Stomach smooth muscle (tissue), 2 donors: Measurements from ENCODE around the gene LNX2.

Experiments used
- H3K27ac ChIP-seq: one replicate; pipeline ENCODE4 v1.7.0; 2013; ENCODE audit warnings: mild to moderate bottlenecking, low read length, inconsistent platforms
- H3K27me3 ChIP-seq, 2 donors: one replicate each; pipeline ENCODE4 v1.7.0; 2013; ENCODE audit warnings: low read length in 2 of 2; ENCODE audit not compliant: insufficient read depth in 2 of 2, control insufficient read depth in 1 of 2
- H3K36me3 ChIP-seq, 2 donors: one replicate each; pipeline ENCODE4 v1.7.0; 2013; ENCODE audit warnings: low read length in 2 of 2; ENCODE audit not compliant: control insufficient read depth in 2 of 2, insufficient read depth in 2 of 2
- H3K4me1 ChIP-seq: one replicate; pipeline ENCODE4 v1.7.0; 2013; ENCODE audit warnings: low read length; ENCODE audit not compliant: control insufficient read depth, insufficient read depth
- H3K4me3 ChIP-seq, 2 donors: one replicate each; pipeline ENCODE4 v1.7.0; 2013; ENCODE audit warnings: low read length in 2 of 2
- H3K9ac ChIP-seq, 2 donors: one replicate each; pipeline ENCODE4 v1.7.0; 2013; ENCODE audit warnings: low read length in 2 of 2, mild to moderate bottlenecking in 1 of 2
- H3K9me3 ChIP-seq, 2 donors: one replicate each; pipeline ENCODE4 v1.7.0; 2013; ENCODE audit warnings: low read length in 2 of 2; ENCODE audit not compliant: control insufficient read depth in 2 of 2
- donor health status: healthy.
- donor health status: Pancreatic carcinoma.

The LNX2 gene

GRCh38 chr13:27569405-27569804, 50.9 kb downstream of the LNX2 start:
- Histone ChIP-seq H3K4me1 (no peaks in the 10 kb centered on the region), H3K4me3 (no peak overlapping the region), H3K9me3 (no peaks in the 10 kb centered on the region), H3K9ac (no peak overlapping the region), H3K27me3 (no peaks in the 10 kb centered on the region), H3K36me3 (peaks cover 19 to 32% of the 10 kb centered on the region in 2 donors), H3K27ac (no peak overlapping the region)

DNA sequence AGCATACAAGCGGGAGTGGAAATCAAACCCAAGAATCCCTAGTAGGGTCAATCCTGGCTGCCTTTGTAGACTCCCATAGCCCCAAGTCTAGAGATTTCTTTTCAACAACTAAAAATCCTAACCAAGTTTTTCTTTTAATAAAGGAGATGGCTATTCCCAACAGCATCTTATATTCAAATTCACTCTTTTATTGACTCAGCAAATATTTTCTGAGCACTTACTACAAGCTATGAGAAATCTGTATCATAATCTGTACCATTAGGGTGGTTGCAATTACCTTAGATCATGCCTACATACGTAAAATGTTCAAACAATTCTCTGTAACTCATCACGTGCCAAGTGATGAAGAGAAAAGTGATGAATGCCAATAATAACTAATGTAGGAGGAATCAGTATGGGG, 54.5 kb downstream of the LNX2 start:
- no peaks in the 10 kb centered on the region for H3K9me3 ChIP-seq
- H3K27me3 ChIP-seq: no peaks in the 10 kb centered on the region
- no peak overlapping the region for H3K9ac ChIP-seq
- H3K4me1 ChIP-seq: no peaks in the 10 kb centered on the region
- H3K27ac ChIP-seq: no peak overlapping the region
- no peak overlapping the region for H3K4me3 ChIP-seq
- peaks cover 19 to 36% of the 10 kb centered on the region in 2 donors for H3K36me3 ChIP-seq

GRCh38 chr13:27562457-27562856, 57.9 kb downstream of the LNX2 start:
- Histone ChIP-seq H3K4me3 (no peak overlapping the region), H3K36me3 (peaks cover 17 to 27% of the 10 kb centered on the region in 2 donors), H3K9me3 (no peaks in the 10 kb centered on the region), H3K27ac (no peak overlapping the region), H3K9ac (no peak overlapping the region), H3K27me3 (no peaks in the 10 kb centered on the region), H3K4me1 (no peaks in the 10 kb centered on the region)

- no peak overlapping the region for H3K27ac ChIP-seq
- no peak overlapping the region for H3K4me3 ChIP-seq
- H3K9ac ChIP-seq: no peak overlapping the region
- peaks cover 5 to 11% of the 10 kb centered on the region in 2 donors for H3K36me3 ChIP-seq
- H3K4me1 ChIP-seq: no peaks in the 10 kb centered on the region
- no peaks in the 10 kb centered on the region for H3K9me3 ChIP-seq
- no peaks in the 10 kb centered on the region for H3K27me3 ChIP-seq
Observed at GRCh38 chr13:27559719-27560118, 60.6 kb downstream of the LNX2 start.

- no peak overlapping the region for H3K9ac ChIP-seq
Observed at GRCh38 chr13:27556109-27556508, 64.2 kb downstream of the LNX2 start.

GRCh38 chr13:27551562-27551961, 68.8 kb downstream of the LNX2 start:
- no peaks in the 10 kb centered on the region for H3K9me3 ChIP-seq
- H3K27ac ChIP-seq: no peak overlapping the region
- H3K36me3 ChIP-seq: peaks cover 17 to 39% of the 10 kb centered on the region in 2 donors
- H3K4me3 ChIP-seq: no peak overlapping the region
- no peaks in the 10 kb centered on the region for H3K27me3 ChIP-seq
- no peaks in the 10 kb centered on the region for H3K4me1 ChIP-seq
- no peak overlapping the region for H3K9ac ChIP-seq

More at GRCh38 chr13:27556109-27556508, 64.2 kb downstream of the LNX2 start:
- H3K4me3 ChIP-seq: no peak overlapping the region
- H3K4me1 ChIP-seq: no peaks in the 10 kb centered on the region
- H3K36me3 ChIP-seq: peaks cover 14 to 22% of the 10 kb centered on the region in 2 donors
- H3K27ac ChIP-seq: no peak overlapping the region
- no peaks in the 10 kb centered on the region for H3K9me3 ChIP-seq
- H3K27me3 ChIP-seq: no peaks in the 10 kb centered on the region

DNA sequence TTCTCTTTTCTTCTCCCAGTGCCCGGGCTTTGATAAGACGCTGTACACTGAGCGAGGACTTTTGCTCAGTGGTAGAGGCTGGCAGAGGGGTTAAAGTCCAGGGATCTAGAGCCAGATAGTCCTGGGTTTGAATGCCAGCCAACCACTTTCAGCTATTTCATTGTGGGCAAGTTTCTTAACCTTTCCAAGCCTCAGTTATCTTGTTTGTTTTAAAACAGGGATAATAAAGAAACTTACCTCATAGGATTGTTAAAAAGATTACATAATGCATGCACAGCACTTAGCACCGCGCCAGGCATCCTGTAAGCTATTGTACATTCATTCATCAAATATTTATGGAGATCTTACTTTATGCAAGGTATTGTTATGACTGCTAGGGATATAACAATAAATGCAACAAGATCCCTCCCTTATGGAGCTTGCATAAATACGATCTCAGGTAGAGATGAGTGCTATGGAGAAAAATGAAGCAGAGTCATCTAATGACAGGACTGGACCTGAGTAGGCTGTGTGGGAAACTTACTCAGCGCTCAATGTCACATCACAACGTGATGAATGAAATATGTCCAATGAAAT, 70.8 kb downstream of the LNX2 start:
- H3K9me3 ChIP-seq: no peaks in the 10 kb centered on the region
- H3K36me3 ChIP-seq: peaks cover 17 to 34% of the 10 kb centered on the region in 2 donors
- H3K9ac ChIP-seq: no peak overlapping the region
- H3K4me3 ChIP-seq: no peak overlapping the region
- H3K27me3 ChIP-seq: no peaks in the 10 kb centered on the region
- no peaks in the 10 kb centered on the region for H3K4me1 ChIP-seq
- no peak overlapping the region for H3K27ac ChIP-seq

DNA sequence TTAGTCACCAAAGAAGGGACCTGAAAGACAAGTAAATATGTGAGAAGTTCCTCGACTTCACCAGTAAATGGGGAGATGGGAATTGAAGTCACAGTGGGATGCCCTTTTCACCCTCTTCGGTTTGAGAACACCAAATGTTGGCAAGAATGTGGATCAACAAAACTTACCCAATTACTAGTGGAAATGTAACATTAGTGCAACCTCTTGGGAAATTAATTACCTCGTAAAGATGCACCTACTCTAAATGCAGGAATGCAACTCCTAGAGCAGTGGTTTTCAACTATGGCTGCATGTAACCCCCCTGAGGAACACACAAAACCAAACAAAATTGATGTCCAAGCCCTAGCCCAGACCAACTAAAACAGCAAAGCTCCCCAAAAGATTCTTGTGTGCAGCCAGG, 78.1 kb downstream of the LNX2 start:
- H3K4me3 ChIP-seq: no peak overlapping the region
- no peaks in the 10 kb centered on the region for H3K9me3 ChIP-seq
- no peak overlapping the region for H3K27ac ChIP-seq
- H3K4me1 ChIP-seq: no peaks in the 10 kb centered on the region
- H3K27me3 ChIP-seq: no peaks in the 10 kb centered on the region
- H3K9ac ChIP-seq: no peak overlapping the region
- no peaks in the 10 kb centered on the region for H3K36me3 ChIP-seq

- Histone ChIP-seq H3K4me3 (no peak overlapping the region), H3K4me1 (no peaks in the 10 kb centered on the region), H3K27me3 (no peaks in the 10 kb centered on the region), H3K27ac (no peak overlapping the region), H3K9ac (no peak overlapping the region), H3K36me3 (no peaks in the 10 kb centered on the region), H3K9me3 (no peaks in the 10 kb centered on the region)
Observed at GRCh38 chr13:27541386-27541785, 78.9 kb downstream of the LNX2 start.

DNA sequence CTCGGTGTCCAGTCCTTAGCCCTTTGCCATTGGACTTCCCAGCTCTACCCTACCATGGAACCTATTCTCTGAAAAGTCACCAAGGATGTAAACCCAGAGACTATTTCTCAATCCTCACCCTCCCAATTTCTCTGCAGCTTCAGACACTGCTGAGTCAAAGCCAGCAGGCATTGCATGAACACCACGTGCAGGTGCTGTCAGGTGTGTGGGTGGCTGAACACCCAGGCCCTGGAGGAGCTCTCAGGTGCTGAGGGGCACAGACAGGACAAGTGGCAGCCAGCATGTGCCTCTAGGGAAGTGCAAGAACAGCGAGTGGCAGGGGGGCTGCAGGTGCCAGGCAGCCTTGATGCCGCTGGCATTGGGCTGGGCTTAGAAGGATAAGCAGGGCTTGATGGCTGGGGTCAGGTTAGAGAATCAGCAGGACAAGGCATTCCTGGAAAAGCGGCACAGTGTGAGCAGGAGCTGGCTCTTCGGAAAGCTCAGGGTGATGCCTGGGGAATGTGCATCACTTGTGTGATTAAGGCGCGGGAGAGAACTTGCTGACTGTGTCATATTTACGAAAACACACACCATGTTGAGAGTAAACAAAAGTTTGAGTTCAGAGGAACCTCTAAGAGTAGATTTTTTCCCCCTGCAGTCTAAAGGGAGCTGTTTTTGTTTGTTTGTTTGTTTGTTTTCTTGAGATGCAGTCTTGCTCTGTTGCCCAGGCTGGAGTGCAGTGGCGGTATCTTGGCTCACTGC, 83.8 kb downstream of the LNX2 start:
- Histone ChIP-seq H3K27me3 (peaks cover 0 to 2% of the 10 kb centered on the region in 2 donors), H3K9ac (no peak overlapping the region), H3K4me1 (peaks cover 7% of the 10 kb centered on the region), H3K4me3 (no peak overlapping the region), H3K9me3 (no peaks in the 10 kb centered on the region), H3K27ac (no peak overlapping the region), H3K36me3 (no peaks in the 10 kb centered on the region)

- Histone ChIP-seq H3K9me3 (no peaks in the 10 kb centered on the region), H3K36me3 (no peaks in the 10 kb centered on the region), H3K27me3 (peaks cover 0 to 2% of the 10 kb centered on the region in 2 donors), H3K9ac (no peak overlapping the region), H3K4me3 (no peak overlapping the region), H3K4me1 (peaks cover 7% of the 10 kb centered on the region), H3K27ac (no peak overlapping the region)
Observed at GRCh38 chr13:27535546-27535945, 84.8 kb downstream of the LNX2 start.
